NCI-H2227 (cell line): Measurements from ENCODE around the gene KERA.

Source experiments
- DNase-seq: peaks from one replicate; lab custom pipeline; 2025; ENCODE audit not compliant: unreplicated experiment; lab: John Stamatoyannopoulos, UW

KERA gene

GRCh38 chr12:91017511-91018263 lies 40.1 kb downstream of the KERA start:
- DNase-seq: no peak

GRCh38 chr12:91017043-91017442 lies 40.8 kb downstream of the KERA start:
- DNase-seq: no peak

GRCh38 chr12:91009319-91009950 lies 48.4 kb downstream of the KERA start:
- no peak for DNase-seq

GRCh38 chr12:91007531-91008290 lies 50.1 kb downstream of the KERA start:
- no peak for DNase-seq

GRCh38 chr12:91004872-91005271 lies 53.0 kb downstream of the KERA start, which contains the start of gene EPYC:
TSS of gene EPYC (minus strand) at chr12:91004972. CDS start at chr12:91002565, 2,407 bp downstream.
- no peak for DNase-seq

GRCh38 chr12:91003737-91004136 lies 54.1 kb downstream of the KERA start:
- no peak for DNase-seq

GRCh38 chr12:91001306-91001705 lies 56.5 kb downstream of the KERA start:
- no peak for DNase-seq
